Activated CD4-positive, CD25-positive, alpha-beta regulatory T cell treated with anti-CD3 and anti-CD28 coated beads, Interleukin-2, amount 50 U/mL, for 72 hours (primary cell): ENCODE data around the gene APOO.

Experiments used
- DNase-seq: peaks from one replicate; pipeline ENCODE4 v3.0.0; 2021

APOO gene

DNA sequence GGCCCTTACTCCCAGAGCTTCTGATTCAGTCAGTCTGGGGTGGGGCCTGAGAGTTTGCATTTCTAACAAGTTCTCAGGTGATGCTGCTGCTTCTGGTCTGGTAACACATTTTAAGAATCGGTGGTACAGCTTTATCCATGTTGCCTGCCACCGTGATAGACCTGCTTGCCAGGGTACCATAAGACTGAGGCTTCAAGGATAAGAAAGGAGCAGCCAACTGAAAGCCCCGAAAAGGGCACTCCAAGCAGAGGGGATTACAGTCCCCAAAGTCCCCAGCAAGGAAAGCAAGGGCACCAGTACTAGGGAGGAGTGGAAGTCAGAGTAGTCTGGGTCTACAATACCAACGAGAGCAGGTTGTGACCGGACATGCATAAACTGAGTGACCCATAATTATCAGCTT is 49.8 kb downstream of the APOO start:
- DNase-seq = no peak

DNA sequence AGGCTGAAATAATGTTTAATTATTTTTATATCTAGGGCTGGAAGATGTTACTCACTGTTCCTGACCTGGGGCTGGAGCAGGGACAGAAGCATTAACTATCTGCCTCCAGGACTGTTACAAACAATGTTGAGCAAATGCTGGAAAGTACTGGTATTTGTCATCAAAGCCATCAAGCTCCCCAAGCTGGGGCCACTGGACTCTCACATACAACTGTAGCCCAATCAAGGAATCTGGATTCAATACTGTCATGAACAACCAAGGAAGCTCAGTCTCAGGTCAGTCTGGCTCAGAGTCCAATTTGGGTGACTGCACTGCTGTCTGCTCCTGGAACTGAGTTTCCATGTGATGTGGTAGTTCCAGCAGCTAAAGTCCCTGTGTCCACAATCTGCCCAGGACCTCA is 50.4 kb downstream of the APOO start:
- no peak for DNase-seq

DNA sequence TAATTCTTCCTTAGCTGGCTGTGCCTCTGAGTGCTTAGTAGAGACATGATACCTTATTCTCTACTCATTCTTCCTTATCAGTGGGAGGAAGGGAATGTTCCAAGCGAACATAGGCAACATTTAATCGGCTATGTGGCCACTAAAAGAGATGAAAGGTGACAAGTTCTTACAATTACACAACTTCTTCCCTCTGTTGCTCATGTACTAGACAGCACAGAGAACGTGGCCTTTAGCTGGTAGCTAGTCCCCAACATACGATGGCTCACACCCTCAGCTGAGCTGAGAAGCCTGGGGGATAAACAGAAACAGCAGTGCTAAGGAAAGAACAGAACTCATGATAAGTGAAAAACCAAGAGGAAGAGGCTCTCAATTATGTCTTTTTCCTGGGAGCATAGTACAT is 52.2 kb downstream of the APOO start:
- no peak for DNase-seq

- no peak for DNase-seq
These were observed 52.8 kb downstream of the APOO start for GRCh38 chrX:23854945-23855344.

- DNase-seq = no peak
These were observed 53.6 kb downstream of the APOO start for GRCh38 chrX:23854122-23854521.

GRCh38 chrX:23851544-23851943 is 56.2 kb downstream of the APOO start:
- no peak for DNase-seq

DNA sequence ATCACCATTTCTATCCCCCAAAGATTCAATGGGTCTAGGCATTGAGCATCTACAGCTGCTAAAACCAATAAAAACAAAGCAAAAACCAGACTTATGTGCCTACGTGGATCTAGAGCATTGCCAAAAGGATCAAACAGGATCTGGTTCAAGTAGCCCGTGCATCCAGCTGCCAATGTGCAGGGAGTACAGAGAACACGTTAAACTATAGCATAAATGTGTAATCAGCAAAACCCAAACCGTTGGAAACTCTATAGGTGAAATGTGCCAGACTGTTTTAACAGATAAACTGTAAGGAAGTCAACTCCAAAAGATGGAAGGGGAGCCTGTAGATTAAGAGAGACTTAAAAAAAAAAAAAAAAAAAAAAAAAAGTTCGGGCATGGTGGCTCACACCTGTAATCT is 58.5 kb downstream of the APOO start:
- DNase-seq = no peak

- DNase-seq = no peak
These were observed 62.4 kb downstream of the APOO start for GRCh38 chrX:23845351-23845817.

- no peak for DNase-seq
These were observed 63.1 kb downstream of the APOO start for GRCh38 chrX:23844502-23845138.

GRCh38 chrX:23841847-23842522 is 65.8 kb downstream of the APOO start:
- no peak for DNase-seq

- DNase-seq = no peak
These were observed 67.1 kb downstream of the APOO start for GRCh38 chrX:23840674-23841073.

- no peak for DNase-seq
These were observed 68.8 kb downstream of the APOO start for GRCh38 chrX:23838953-23839352.

GRCh38 chrX:23832721-23833120 is 75.0 kb downstream of the APOO start:
- no peak for DNase-seq

DNA sequence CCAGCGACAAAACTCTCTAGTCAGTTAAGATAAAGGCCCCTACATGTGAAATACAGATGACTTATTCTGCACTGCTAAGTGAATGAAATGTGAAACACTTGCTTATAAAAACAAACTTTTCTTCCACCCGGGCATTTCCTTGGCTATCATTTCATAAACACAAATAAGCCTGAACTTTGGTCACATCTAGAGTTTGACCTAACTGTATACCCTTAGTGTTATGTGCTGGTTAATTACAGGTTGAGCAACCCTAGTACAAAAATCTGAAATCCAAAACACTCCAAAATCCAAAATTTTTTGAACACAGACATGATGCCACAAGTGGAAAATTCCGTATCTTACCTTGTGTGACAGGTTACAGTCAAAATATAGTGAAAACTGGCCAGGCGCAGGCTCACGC is 78.9 kb downstream of the APOO start:
- DNase-seq = no peak

DNA sequence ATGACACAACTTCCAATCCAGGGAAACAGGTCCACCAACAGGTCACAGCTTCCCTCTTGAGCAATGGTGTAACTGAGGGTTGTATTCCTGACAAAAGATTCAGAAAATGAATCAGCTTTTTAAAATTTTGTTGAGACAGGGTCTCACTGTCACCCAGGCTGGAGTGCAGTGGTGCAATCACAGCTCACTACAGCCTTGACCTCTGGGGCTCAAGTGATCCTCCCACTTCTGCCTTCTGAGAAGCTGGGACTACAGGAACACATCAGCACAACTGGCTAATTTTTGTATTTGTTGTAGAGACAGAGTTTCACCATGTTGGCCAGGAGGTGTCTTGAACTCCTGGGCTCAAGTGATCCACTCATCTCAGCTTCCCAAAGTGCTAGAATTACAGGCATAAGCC is 81.1 kb downstream of the APOO start:
- no peak for DNase-seq

GRCh38 chrX:23826216-23826615 is 81.5 kb downstream of the APOO start:
- no peak for DNase-seq

DNA sequence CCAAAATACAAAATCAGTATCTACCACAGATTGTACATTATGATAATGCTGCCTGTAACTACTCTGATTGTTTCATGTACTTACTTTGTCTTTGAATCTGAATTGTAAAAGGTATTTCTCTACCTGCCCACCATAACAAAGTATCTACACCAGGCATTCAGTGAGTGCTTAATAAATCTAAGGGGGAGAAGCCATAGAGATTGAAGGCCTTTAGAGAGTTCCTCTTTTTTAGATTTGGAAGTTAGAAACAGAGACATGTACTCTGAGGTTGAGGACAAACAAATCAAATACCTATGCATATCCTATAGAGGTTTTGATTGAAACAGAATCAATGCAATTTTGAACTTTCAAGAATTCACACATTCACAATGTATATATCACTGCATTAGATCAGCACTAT is 82.1 kb downstream of the APOO start:
- no peak for DNase-seq

DNA sequence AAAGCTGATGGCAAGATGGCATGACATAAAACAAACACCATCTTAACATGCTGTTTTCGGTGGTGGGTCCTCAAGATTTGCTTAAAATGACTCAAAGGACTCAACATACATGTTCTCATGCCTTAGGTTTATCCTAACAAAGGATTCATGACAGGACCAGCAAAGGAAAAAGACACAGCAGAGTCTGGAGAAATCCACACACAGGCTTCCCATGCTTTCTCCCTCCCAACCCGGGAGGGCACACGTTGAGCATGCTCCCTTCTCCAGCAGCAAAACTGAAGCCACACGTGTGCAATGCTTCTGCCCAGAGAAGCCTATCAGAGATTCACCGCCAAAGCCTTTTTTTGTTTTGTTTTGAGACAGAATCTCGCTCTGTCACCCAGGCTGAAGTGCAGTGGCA is 84.9 kb downstream of the APOO start:
- no peak for DNase-seq

DNA sequence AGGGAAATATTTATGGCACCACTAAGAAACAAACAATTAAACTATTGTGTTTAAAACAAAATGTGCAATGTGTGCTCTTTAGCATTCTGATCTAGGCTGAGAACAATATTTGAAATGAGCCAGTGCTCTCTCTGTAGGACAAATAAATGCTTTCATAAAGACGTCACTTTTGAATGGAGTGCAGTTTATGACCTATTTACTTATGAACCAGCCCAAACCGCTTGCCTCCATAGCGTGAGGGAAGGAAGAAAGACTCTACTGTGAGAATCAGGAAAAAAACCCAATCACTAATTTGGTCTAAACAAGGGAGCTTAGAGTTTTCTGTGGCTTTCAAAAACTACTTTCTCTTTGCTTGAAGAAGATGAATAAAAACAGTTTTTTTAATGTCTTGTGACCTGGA is 85.3 kb downstream of the APOO start:
- no peak for DNase-seq

DNA sequence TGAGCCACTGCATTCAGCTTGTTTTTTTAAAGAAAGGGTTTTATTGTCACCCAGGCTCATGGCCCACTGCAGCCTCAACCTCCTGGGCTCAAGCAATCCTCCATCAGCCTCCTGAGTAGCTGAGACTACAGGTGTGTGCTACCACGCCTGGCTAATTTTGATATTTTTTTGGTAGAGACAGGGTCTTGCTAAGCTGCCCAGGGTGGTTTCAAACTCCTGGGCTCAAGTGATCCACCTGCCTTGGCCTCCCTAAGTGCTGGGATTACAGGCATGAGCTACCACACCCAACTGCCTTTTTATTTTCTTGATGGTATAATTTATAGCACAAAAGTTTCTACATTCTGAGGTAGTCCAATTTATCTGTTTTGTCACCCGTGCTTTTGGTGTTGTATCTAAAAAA is 85.9 kb downstream of the APOO start:
- no peak for DNase-seq

DNA sequence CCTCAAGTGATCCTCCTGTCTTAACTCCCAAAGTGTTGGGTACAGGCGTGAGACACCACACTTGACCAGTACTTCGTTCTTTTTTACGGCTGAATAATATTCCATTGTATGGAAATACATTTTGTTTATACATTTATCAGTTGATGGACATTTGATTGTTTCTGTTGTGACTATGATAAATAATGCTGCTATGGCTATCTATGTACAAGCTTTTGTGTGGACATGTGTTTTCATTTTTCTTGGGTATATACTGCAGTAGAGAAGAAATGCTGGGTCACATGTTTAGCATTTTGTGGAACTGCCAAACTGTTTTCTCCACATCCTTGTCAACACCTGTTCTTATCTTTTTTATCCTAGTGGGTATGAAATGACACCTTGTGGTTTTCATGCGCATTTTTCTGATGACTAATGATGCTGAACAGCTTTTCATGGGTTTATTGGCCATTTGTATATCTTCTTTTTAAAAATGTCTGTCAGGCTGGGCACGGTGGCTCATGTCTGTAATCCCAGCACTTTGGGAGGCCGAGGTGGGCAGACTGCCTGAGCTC is 87.4 kb downstream of the APOO start:
- no peak for DNase-seq

DNA sequence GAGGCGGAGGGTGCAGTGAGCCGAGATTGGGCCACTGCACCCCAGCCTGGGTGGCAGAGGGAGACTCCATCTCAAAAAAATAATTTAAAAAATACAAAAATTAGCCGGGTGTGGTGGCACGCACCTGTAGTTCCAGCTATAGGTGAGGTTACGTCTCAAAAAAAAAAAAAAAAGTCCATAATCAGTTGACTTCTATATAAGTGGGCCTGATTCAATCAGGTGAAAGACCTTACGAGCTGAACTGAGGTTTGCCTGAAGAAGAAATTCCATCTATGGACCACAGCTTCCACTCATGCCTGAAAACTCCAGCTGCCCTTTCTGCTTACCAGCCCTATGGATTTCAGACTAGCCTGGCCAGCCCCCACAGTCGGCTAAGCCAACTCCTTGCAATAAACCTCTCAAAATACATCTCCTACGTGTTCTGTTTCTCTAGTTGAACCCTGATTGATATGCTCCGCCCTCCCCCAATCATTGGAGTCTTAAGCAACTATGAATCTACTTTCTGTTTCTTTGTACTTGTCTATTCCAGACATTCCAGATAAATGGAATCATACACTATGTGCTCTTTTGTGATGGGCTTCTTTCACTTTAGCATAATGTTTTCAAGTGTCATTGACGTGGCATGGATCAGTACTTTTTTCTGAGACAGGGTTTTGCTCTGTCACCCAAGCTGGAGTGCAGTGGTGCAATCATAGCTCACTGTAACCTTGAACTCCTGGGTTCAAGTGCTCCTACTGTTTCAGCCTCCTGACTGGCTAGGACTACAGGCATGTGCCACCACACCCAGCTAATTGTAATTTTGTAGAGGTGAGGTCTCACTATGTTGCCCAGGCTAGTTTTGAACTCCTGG is 88.1 kb downstream of the APOO start:
- DNase-seq = no peak

DNA sequence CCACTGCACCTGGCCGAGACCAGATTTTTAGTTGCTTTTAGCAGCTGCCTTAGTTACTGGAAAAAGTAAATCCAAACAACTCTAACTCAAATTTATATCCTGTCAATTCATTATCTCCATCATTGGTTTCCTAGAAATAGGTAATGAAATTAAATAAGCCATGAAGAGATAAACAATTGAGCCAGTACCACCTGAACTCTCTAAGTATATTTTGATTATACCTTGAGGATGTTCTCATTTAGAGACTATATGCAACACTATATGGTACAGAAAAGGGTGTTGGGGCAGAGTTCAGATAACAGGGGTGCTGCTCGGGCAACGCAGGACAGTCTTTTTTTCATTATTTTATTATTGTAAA is 89.8 kb downstream of the APOO start:
- no peak for DNase-seq

- no peak for DNase-seq
These were observed 91.6 kb downstream of the APOO start for GRCh38 chrX:23816179-23816578.
